ENCODE results near the gene PYGB. TPM values are rescaled to one million over a fixed set of nuclear protein-coding genes. Genes with fewer than 3 reads are reported as not detected.

Gene PYGB
- total RNA-seq, 1 donor from 2014 or later = 10.3 TPM

Other genes starting within 250 kb of the PYGB start
- gene ACSS1, start 189.9 kb upstream of the PYGB start, total RNA-seq = 9.9 TPM
- 0.18 TPM for gene VSX1, start 165.9 kb upstream of the PYGB start, total RNA-seq
- gene ENTPD6, start 52.4 kb upstream of the PYGB start, total RNA-seq = 33.4 TPM
- 25.0 TPM for gene ABHD12, start 142.8 kb downstream of the PYGB start, total RNA-seq
- 0.58 TPM for gene GINS1, start 159.6 kb downstream of the PYGB start, total RNA-seq

Data from left lobe of liver (tissue), 1 donor.